Progenitor cell of endocrine pancreas (in vitro differentiated cells): ENCODE results near the gene MRPS22. TPM values are rescaled to one million over a fixed set of nuclear protein-coding genes. Genes with fewer than 3 reads are reported as not detected.

Source experiments
- DNase-seq: peaks from one replicate; pipeline ENCODE4 v3.0.0; 2021; ENCODE audit warnings: low spot score; ENCODE audit not compliant: unreplicated experiment
- H3K27ac Mint-ChIP-seq: 2 replicates; pipeline ENCODE4 v1.8.0; 2021; ENCODE audit warnings: mild to moderate bottlenecking, moderate library complexity, mixed read lengths
- H3K27me3 Mint-ChIP-seq: 2 replicates; pipeline ENCODE4 v1.8.0; 2021; ENCODE audit warnings: mixed read lengths
- H3K36me3 Mint-ChIP-seq: 2 replicates; pipeline ENCODE4 v1.8.0; 2022; ENCODE audit warnings: mixed read lengths; ENCODE audit not compliant: insufficient read depth
- H3K4me1 Mint-ChIP-seq: 2 replicates; pipeline ENCODE4 v1.8.0; 2021; ENCODE audit warnings: low read depth, mixed read lengths
- H3K4me3 Mint-ChIP-seq: 2 replicates; pipeline ENCODE4 v1.8.0; 2021; ENCODE audit warnings: low read depth, mild to moderate bottlenecking, moderate library complexity, mixed read lengths
- H3K9me3 Mint-ChIP-seq: 2 replicates; pipeline ENCODE4 v1.8.0; 2021; ENCODE audit warnings: low read depth, mixed read lengths
- CTCF ChIP-seq: fragments of 200-600 bp; sonication (generic); IDR thresholded peaks from one replicate; pipeline ENCODE4 v1.5.0; 2021; ENCODE audit warnings: antibody characterized with exemption, mild to moderate bottlenecking; ENCODE audit not compliant: unreplicated experiment
- total RNA-seq: library from RNA; stranded (reverse); gene quantifications from 2 replicates; pipeline ENCODE4 v1.2.1, GENCODE V29; 2021

Gene MRPS22
- total RNA-seq, 1 donor from 2014 or later = 39.5 TPM

GRCh38 chr3:139357899-139358298, 14.1 kb downstream of the MRPS22 start:
- no peak for TF ChIP-seq CTCF
- Mint-ChIP-seq H3K27me3 (no peaks in the 10 kb centered on the region), H3K36me3 (peaks cover 32% of the 10 kb centered on the region), H3K4me1 (no peaks in the 10 kb centered on the region), H3K4me3 (no peak overlapping the region), H3K27ac (no peak overlapping the region), H3K9me3 (no peaks in the 10 kb centered on the region)
- no peak for DNase-seq

DNA sequence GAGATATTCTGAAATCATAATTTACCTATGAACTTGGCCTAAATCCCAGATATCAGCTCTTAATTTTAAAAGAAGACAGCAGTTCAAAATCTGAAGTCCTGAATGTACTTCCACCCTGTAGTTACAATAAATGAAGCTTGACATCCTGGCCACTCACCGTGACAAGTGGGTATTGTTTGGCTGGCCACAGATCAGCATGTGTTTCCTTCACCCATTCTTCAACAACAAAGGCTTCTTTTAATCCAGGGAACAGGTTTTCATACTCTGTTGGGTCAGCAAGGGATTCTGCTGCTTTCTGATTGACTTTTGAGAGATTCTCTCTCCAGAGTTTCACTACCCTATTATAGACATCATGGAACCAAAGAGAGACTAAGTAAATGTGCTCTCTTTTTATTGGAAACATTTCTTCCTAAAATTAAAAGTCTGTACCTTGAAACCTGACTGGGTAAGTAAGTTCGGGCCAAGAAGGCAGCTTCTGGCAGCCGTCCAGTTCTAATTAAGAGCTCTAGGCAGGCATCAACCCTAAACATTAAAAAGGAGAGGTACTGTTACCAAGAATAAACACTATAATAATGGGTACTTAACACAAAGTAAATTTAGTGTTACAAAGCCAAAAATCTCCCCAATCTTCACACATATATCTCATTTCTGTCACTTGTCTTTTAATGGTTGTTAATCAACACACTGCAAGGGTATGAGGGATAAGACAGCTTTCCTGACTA, 15.2 kb downstream of the MRPS22 start:
- DNase-seq = no peak
- peaks cover 33% of the 10 kb centered on the region for H3K36me3 Mint-ChIP-seq
- no peaks in the 10 kb centered on the region for H3K4me1 Mint-ChIP-seq
- no peaks in the 10 kb centered on the region for H3K9me3 Mint-ChIP-seq
- H3K4me3 Mint-ChIP-seq = no peak overlapping the region
- TF ChIP-seq CTCF = no peak
- H3K27ac Mint-ChIP-seq = peak overlapping the region; percentile 24
- no peaks in the 10 kb centered on the region for H3K27me3 Mint-ChIP-seq

DNA sequence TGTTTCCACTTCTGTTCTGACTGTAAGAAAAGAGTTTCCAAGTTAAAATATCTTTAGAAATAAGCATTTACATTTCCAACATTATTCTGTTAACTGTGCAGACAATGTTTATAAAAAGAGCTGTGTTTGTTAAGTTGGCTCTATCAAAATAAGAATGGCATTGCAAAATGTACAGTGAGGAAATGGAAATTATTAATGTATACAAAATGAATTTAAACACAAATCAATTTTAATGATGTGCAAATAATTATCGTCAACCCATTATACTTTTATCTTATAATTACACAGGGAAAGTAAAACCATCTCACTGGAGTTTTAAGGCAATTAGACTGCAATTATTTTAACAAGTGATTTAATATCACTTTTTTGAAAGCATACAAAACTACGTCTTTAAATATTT, 17.5 kb downstream of the MRPS22 start:
- no peaks in the 10 kb centered on the region for H3K27me3 Mint-ChIP-seq
- no peak for DNase-seq
- no peak overlapping the region for H3K4me3 Mint-ChIP-seq
- H3K27ac Mint-ChIP-seq = no peak overlapping the region
- no peaks in the 10 kb centered on the region for H3K9me3 Mint-ChIP-seq
- peaks cover 6% of the 10 kb centered on the region for H3K4me1 Mint-ChIP-seq
- no peak for TF ChIP-seq CTCF
- H3K36me3 Mint-ChIP-seq = peaks cover 34% of the 10 kb centered on the region

GRCh38 chr3:139364549-139364948, 20.7 kb downstream of the MRPS22 start:
- Mint-ChIP-seq H3K4me1 (peaks cover 6% of the 10 kb centered on the region), H3K27ac (no peak overlapping the region), H3K9me3 (no peaks in the 10 kb centered on the region), H3K4me3 (no peak overlapping the region), H3K27me3 (no peaks in the 10 kb centered on the region), H3K36me3 (peaks cover 42% of the 10 kb centered on the region)
- no peak for TF ChIP-seq CTCF
- DNase-seq = no peak

DNA sequence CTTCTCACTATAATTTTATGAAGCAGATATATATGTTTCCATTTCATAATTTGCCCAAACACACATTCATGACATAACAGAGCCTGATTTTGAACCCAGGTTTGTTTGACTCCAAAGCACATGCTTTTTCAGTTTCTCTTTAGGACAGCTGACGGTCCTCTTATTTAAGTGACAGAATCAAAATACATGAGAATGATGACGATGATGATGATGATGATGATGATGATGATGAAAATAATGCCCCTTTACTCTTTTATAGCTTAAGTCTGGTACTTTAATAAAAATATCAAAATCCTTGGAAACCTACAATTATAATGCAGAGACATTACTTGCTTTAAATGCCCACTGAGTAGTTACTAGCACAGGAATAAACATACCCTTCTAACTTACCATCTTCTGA, 30.3 kb downstream of the MRPS22 start:
- Mint-ChIP-seq H3K36me3 (peaks cover 32% of the 10 kb centered on the region), H3K9me3 (no peaks in the 10 kb centered on the region), H3K4me3 (no peak overlapping the region), H3K27ac (no peak overlapping the region), H3K4me1 (no peaks in the 10 kb centered on the region), H3K27me3 (no peaks in the 10 kb centered on the region)
- no peak for DNase-seq
- no peak for TF ChIP-seq CTCF
